HPDE6-E6E7 (cell line): Measurements from ENCODE around the gene A3GALT2.
"Not testable (repeated sequence)": the region's sequence is repeated elsewhere in the genome, so short reads cannot be mapped to it uniquely, and the experiment has no call there.

ENCODE experiments used
- DNase-seq: peaks from one replicate; pipeline ENCODE4 v3.0.0; 2011; ENCODE audit warnings: missing footprints; ENCODE audit errors: extremely low spot score

A3GALT2 gene

DNA sequence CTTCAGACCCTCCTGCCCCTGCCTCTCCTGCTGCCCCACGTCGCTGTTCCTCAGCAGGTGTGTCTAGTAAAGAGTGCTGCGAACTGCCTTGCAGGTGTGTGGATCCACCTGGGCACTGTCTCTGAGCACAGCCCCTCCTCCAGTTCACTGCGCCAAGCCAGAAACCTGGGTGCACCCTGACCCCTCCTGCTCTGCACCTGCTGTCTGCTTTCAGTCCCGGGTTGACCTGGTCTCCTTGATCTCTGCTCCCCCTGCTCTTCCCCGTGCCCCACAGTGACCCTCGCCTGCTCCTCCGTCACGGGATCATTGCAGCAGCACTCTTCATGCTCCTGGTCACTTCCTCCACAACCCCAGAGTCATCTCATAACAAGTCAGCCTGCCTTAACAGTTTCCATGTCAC is 6.5 kb downstream of the A3GALT2 start:
- no peak for DNase-seq

DNA sequence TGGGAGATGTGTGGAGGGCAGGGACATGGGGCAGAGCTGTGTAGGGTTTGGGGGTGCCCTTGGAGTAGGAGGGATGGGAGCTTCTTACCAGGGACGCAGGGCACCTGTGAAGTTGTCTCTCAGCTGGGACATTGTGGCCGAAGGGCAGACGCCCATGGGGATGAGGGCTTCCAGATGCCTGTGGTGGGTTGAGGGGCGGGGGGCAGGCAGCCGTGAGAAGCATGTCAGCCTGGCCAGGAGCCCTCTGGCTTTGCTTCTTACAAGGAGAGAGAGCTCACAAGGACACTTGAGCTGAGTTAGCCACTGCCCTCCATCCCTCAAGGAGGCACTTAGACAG is 8.5 kb downstream of the A3GALT2 start:
- no peak for DNase-seq

DNA sequence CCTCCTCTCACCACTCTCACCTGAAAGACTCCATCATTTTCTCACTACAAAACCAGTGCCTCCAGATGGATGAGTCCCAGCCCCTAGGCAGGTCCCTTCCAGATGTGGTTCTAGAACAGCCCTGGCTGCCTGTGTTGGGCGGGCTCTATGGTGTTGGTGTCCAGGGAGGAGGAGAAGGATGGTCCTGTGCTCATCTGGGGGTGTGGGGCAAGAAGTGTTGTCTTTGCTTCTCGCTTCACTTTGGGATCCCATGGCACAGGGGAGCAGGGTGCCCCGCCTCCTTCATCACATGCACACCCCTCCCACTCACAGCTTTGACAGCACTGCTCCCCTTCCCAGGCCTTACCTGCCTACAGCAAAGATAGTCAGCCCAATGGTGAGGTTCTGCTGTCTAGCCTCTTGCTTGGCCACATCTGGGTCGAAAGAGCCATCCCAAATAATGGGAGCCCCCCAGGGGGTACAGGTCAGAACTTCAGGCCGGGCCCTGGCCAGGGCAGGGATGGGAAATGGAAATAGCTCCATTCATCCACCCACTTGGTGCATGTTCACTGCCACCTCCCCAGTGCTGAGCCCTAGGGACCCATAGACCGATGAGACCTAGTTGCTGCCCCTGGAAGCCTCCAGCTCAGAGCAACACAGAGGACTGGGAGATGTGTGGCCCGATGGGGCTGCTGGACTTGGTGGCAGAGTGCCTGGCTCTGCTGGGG is 9.0 kb downstream of the A3GALT2 start:
- no peak for DNase-seq

DNA sequence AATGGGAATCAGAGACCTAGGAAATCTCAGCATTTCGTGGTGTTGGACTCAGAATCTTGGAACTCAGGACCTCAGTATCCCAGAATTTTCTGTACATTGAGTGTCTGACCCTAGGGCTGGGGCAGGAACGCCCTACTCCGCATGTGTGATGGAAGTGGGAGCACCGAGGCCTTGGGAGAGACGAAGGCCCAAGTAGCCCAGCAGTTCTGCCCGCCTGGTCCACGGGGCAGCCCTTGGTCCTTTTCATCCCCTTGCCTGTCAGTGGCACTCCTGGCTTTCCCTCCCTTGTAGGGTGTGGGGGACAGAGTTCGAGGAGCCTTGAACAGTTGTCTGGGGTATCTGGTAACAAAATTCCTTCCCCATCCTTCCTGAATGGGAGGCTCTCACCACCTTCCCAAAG is 10.2 kb downstream of the A3GALT2 start:
- DNase-seq: no peak

DNA sequence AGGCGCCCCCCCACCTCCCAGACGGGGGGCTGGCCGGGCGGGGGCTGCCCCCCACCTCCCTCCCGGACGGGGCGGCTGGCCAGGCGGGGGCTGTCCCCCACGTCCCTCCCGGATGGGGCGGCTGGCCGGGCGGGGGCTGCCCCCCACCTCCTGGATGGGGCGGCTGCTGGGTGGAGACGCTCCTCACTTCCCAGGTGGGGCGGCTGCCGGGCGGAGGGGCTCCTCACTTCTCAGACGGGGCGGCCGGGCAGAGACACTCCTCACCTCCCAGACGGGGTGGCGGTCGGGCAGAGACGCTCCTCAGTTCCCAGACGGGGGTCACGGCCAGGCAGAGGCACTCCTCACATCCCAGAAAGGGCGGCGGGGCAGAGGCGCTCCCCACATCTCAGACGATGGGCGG is 11.5 kb downstream of the A3GALT2 start:
- DNase-seq: not testable (repeated sequence)

DNA sequence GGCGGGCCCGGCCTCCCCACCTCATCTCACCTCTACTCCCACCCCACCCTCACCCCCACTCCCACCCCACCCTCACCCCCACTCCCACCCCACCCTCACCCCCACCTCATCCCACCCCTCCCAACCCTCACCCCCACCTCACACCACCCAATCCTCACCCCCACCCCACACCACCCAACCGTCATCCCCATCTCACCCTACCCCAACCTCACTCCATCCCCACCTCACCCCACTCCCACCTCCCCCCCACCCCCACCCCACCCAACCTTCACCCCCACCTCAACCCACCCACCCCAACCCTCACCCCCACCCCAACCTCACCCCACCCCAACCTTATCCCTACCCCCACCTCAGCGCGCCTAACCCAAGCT is 13.4 kb downstream of the A3GALT2 start:
- DNase-seq: no peak

DNA sequence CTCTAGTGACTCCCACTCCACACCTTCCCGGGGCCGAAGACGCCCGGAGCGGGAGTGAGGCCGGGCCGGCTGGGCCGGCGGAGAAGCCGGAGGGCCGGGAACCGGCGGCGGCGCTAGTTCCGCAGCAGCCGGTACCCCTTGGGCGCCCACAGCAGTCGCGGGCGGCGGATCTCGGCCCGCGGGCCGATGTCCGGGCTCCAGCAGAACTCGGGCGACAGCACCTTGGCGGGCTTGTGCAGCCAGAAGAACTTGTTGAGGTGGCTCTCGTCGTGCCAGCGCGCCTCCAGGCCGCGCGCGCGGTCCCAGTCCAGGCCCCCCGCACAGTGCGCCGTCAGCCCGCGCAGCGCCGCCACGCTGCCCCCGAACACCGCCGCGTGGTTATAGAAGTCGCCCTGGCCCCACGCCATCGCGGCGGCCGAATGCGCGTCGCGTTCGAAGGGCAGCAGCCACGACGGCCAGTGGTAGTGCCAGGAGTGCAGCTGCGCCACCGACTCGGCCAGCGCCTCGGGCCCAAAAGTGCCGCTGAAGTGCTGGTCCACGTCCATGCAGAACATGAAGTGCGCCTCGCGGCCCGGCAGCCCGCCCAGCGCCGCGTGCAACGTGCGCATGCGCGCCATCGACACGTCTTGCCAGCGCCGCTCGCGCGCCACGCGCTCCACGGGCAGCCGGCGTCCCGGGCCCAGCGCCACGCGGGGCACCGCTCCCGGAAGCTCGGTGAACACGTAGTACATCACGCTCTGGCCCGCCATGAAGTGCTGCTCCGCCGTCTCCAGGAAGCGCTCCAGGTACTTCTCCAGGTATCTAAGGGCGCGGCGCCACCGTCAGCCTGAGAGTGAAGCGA is 14.0 kb downstream of the A3GALT2 start:
- no peak for DNase-seq

DNA sequence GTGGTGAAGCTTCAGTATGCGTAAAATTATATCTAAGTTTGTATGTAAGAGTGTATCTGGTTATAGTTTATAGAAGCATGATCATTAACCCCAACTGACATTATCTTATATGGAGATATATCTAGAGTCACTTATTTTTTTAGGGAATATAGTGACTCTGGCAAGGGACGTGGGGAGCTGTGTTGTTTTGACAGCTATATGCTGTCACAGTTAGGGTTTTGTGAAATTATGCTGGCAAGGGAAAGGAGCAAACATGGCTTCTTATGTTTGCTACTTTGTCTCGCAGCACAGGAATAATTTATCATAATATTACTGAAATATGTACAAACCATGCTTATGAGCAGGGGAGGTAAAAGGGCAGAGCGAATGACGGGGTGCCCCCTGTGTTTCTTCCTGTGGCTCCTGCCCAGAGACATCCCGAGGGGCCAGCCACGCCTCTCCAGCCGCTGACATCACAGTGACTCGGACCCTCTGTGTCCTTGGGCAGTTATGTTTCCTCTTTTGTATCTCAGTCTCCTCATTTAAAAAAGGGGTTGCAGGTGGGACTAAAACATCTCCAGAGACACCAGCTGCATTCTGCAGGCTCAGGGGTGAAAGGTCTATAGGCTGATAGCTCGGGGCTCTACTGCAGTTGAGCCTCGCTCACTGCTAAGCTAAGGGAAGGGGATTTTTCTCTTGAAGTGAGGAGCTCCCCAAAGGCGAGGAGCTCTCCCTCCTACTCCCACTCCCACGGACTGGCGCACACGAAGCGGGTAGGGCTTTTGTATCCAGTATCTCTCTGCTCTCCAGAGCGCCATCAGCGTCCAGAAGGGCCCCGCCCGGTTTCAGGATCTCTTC is 14.9 kb downstream of the A3GALT2 start:
- DNase-seq: no peak

DNA sequence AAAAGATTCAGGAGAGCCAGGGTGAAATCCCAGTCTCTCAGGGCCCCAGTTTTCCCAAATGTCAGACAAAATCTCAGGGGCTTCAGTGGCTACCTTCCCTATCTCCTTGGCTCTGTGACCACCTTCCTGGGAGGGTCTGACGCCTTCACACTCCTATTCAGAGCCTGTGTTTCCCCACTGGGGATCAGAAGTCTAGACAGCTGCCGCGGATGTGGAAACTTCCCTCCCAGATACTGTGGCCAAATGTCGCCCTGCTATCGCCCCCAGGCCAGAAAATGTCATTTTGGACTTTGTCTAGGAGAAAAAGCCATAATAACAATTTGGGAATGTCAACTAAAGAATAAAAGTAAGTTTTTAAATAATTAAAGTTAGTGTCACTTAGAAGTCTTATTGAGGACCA is 15.9 kb downstream of the A3GALT2 start:
- no peak for DNase-seq

DNA sequence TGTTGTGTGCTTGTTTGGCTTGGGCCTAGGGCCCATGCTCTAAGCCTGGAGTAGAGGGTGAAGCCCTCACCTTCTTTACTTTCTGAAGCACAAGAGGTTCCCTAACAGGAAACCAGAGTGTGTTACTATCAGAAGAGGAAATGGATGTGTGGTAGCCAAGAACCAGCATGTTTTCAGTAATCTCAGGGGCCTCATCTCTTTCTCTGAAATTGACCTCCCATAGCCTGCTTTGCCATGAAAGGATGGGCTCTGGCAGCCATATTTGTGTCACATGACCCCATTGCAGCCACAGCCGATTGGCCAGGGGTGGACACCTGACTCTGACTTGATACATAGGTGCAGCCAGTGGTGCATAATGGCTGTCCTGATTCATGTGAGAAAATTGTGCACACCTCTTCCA is 18.6 kb downstream of the A3GALT2 start:
- no peak for DNase-seq

DNA sequence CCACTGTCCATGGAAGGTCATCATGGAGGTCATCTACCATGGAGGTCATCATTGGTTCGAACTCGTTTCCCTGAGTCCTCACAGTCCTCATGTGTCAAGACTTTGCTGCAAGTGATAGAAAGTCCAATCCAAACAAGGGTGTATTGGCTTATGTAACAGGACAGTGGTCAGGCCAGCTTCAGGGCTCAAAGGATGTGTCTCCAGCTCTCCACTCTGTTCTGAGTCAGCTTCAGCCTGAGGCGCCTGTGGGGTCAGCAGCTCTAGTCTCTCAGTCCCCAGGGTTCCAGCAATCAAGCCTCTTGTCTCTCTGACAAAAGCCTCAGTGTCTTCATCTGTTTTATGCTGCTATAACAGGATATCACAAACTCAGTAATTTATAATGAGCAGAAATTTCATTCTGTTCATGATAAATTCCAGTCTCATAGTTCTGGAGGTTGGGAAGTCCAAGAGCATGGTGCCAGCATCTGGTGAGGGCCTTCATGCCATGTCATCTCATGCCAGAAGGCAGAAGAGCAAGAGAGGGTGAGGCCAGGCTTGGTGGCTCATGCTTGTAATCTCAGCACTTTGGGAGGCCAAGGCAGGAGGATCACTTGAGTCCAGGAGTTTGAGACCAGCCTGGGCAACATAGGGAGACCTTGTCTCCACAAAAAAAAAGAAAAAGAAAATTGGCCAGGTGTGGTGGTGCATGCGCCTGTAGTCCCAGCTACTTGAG is 19.5 kb downstream of the A3GALT2 start:
- DNase-seq: no peak

DNA sequence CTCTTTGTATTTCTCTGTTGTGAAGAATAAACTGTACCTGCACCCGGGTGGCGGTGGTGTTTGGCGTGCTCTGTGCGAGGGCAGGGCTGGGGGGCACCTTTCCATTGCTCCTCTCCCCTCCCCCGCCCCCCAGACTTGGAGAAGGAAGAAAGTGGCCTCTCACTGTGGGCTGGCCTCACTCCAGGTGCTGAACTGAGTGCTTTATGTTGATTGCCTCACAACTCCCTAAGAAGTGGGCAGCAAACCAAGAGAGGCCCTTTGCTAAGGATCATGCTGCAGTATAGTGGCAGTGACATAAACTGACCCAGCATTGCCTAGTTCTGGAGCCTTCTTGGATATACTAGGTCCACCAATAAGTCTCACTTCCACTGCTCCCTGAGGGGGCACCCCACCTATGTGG is 20.2 kb downstream of the A3GALT2 start:
- DNase-seq: no peak

DNA sequence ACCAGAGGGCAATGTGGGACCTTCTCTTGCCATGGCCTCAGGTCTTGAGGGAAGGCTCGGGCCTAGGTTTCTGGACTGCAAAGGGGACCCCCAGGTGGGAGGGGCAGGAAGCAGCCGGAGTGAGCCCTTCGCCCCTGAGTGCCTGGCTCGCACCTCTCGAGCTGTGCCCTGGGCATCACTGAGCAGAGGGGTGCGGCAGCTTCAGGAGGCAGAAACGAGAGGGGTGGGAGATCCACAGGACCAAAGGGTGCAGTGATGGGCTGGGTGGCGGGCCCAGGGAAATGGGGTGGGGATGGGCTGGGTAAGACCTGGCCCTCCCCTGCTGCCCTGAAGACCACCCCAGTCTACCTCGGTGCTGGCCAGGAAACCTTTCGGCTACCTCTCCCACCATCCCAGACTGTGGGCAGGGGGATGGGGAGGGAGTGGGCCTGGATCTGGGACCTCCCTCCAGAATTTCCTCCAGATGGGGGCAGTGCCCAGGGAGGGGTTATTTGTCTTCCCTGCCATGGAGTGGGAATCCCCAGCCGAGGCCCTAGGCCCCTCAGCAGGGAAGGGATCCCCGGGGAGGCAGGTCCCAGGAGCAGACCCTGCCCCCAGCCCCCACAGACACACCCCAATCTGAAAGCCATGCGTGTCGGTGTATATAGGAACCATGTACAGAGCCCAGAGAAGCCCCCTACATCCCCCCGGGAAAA is 21.3 kb downstream of the A3GALT2 start:
- DNase-seq: no peak

DNA sequence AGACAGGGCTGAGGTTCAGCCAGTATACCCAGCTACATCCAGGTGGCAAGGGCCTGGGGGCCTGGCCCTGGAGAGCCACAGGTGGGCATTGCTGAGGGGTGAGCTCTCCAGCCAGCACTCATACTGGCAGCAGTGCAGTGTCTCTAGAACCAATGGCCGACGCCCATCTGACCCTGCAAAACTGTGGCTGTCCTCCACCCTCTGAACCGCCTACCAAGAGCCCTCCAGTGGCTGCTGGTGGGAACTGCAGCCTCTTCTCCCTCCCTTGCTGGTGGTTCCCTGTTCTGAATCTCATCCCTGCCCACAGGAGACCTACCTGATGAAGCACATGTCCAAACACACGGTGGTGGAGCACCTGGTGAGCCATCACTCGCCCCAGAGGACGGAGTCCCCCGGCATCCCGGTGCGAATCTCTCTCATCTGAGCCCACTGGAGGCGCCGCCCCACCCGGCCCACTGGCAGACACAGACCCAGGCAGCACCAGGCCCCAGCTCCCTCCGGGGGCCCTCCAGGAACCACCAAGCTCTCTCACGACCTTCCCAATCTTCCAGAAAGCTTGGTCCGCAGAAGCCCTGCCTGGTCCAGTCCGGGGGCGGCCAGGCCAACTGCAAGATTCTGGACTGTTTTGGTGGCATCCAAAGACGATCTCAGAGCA is 22.1 kb downstream of the A3GALT2 start:
- DNase-seq: peak; percentile 59

DNA sequence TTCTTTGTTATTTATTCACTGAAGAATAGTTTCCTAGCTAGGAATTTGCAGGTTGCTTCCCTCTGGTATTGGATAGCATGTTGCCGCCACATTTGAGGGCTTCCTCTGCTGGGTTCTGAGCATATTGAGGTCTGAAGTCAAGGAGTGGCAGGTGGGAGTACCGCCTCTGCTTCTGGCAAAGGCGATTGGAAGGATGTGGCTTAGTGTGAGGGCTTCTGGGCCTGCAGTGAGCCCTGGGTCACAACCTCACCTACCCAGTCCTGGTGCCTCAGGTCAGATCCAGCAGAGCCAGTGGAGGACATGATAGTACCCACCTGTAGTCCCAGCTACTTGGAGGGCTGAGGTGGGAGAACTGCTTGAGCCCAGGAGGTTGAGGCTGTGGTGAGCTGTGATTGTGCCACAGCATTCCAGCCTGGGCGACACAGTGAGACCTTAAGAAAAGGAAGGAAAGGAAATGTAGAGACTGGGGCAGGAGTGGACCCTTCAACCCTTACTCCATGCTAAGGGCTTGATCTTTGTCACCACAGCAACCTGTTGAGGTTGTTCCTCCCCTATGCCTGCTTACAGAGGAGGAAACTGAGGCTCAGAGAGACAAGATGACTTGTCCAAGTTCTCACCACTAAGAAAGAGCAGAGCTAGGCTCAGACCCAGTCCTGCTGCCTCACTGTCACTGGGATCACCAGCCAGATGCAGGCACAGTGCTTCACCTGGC is 22.8 kb downstream of the A3GALT2 start:
- DNase-seq: no peak

DNA sequence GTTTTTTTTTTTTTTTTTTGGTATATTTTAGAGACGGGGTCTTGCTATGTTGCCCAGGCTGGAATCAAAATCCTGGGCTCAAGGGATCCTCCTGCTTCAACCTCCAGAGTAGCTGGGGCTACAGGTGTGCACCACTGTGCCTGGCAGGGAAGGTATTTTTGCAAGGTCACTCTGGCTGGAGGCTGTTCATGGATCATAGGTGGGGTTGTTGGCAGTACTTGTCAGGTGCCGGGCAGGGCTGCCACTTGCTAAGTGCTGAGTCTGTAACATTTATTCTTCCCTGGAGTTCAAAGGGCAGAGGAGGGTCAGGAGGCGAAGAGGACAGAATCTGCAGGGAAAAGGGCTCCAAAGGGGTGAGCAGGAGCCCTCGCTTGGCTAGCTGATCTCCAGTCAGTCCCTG is 24.1 kb downstream of the A3GALT2 start:
- DNase-seq: no peak

DNA sequence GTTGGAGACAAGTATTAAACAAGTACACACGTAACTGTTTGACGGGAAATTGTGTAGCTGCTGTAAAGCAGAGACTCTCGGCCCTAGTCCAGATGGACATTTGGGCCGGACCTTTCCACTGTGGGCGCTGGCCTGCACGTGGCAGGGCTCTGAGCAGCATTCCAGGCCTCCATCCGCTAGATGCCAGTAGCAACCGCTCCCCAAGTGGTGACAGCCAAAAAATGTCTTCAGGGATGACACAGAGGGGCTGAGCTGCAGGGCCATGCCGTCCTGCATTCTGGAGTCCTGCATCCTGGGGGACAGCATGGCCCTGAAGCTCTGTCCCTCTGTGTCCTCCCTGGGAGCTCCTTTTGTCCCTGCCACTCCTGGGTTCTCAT is 24.8 kb downstream of the A3GALT2 start:
- DNase-seq: no peak

DNA sequence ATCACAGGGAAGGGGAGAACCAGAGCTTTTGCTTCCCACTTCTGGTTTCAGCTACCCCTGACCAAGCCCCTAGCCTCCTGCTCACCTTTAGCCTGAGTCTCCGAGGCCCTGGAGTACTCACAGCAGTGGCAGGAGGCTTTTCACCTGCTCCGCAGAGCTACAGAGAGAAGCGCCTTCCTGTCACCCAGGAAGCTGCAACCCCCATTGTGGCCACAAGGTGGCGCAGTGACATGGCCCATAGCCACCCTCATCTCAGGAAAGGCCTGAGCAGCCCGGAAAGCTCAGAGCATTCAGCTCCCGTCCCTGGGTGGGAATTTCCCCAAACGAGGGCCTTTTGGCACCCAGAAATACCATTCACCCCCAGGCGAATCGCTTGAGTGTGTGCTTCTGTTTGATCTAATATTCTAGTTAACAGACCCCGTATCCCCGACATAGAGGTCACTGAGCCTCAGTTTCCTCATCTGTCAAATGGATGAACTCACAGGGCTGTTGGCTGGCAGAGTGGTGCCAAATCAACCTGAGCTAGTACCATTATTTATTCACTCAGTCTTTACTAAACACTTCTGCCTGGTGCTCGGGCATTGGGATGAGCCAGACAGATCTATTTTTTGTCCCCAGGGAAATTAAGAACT is 25.3 kb downstream of the A3GALT2 start:
- DNase-seq: peak; percentile 85

DNA sequence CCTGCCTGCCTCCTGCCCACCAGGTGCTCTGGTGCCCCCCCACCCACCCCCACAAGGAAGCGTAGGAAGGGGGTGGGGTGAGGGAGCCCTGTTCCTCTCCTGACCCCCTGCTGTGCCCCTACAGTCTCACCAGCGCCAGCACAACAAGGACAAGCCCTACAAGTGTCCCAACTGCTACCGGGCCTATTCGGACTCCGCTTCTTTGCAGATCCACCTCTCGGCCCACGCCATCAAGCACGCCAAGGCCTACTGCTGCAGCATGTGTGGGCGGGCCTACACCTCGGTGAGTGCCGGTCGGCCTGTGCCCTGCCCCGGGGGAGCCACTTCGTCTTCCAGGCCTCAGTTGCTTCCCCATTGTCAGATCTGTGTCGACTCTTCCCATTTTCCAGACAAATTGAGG is 25.9 kb downstream of the A3GALT2 start:
- DNase-seq: no peak
